Measurements from ENCODE around the gene CACNA1C. TPM values are rescaled to one million over a fixed set of nuclear protein-coding genes. Genes with fewer than 3 reads are reported as not detected.

CACNA1C gene
- total RNA-seq, 4 donors from 2014 or later = 2.0 to 4.2 (median 2.5) TPM

DNA sequence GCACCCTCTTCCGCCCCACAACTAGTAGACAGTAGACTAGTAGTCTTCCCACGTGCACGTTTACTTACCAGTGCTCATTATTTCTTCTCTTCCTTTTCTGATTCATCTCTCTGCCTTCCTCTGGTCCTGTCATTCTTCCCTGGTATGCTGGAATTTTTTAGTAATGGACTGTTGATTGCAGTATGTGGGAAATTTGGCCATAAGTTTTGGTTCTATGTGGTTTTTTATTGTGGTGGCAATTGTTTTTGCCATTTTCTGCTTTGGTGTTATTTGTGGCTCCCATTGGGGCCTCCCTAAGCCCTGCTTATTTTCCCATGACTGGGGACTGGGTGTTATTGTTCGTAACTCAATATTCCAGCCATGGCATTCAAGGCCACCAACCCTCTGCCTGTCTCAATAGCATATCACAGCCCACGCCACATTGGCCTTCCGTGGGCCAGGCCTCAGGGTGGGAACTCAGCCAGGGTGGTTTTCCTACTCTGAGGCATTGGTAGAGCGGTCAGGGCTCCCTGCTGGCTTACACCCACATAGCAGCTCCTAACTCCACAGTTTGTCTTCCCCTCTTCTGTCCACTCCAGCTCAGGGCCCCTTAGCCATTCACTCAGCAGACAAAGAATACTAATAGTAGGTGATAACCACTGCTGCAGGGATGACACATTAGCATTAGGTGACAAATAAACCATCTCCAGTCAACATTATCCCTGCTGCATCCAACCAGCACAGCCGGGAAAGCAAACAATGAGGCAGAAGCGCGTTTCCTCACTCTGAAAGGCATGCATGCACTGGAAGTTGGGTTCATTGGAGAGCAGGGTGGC, 321.5 kb downstream of the CACNA1C start:
- no peak for DNase-seq
- Histone ChIP-seq H3K4me1 (no peaks in the 10 kb centered on the region), H3K9me3 (no peaks in the 10 kb centered on the region), H3K4me3 (replicated peaks in 1 of 3) (no peak overlapping the region), H3K27ac (no peak overlapping the region), H3K27me3 (no peaks in the 10 kb centered on the region), H3K36me3 (no peaks in the 10 kb centered on the region)
- TF ChIP-seq, protein P1, sequence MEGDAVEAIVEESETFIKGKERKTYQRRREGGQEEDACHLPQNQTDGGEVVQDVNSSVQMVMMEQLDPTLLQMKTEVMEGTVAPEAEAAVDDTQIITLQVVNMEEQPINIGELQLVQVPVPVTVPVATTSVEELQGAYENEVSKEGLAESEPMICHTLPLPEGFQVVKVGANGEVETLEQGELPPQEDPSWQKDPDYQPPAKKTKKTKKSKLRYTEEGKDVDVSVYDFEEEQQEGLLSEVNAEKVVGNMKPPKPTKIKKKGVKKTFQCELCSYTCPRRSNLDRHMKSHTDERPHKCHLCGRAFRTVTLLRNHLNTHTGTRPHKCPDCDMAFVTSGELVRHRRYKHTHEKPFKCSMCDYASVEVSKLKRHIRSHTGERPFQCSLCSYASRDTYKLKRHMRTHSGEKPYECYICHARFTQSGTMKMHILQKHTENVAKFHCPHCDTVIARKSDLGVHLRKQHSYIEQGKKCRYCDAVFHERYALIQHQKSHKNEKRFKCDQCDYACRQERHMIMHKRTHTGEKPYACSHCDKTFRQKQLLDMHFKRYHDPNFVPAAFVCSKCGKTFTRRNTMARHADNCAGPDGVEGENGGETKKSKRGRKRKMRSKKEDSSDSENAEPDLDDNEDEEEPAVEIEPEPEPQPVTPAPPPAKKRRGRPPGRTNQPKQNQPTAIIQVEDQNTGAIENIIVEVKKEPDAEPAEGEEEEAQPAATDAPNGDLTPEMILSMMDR (IDR thresholded peaks at IDR 0.05) = no peak
- TF ChIP-seq POLR2A (IDR thresholded peaks at IDR 0.05) = no peak
- 97% methylated on average over 10 of the region's 10 CpGs for WGBS, 2 donors
- intact Hi-C loops (cut with DNase I) = no loop called here

DNA sequence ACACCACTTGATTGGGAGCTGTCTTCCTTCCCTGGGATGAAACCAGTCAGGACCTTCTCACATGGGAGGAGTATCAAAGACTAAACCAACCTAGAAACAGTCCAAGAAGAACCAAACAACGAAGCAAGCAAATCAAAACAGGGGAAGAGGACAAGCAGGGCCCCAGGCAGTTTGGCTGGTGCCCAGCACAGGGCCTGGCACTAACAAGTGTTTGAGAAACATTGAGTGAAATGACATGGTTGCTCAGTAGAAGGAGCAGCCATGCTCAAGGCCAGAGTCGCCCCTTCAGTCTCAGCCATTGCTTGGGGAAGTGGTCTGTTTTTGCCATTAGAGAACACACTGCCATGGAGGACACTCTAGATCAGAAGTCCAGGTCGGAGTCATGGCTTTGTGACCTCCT, 323.1 kb downstream of the CACNA1C start:
- H3K27ac ChIP-seq = no peak overlapping the region
- no peaks in the 10 kb centered on the region for H3K9me3 ChIP-seq
- TF ChIP-seq, protein P1 (IDR thresholded peaks at IDR 0.05) = no peak
- TF ChIP-seq POLR2A (IDR thresholded peaks at IDR 0.05) = no peak
- DNase-seq = no peak
- no peaks in the 10 kb centered on the region for H3K36me3 ChIP-seq
- no peaks in the 10 kb centered on the region for H3K4me1 ChIP-seq
- intact Hi-C loops (cut with DNase I) = no loop called here
- 82 to 89% methylated on average over 3 of the region's 3 CpGs for WGBS, 2 donors
- H3K4me3 ChIP-seq (replicated peaks in 1 of 3) = no peak overlapping the region
- no peaks in the 10 kb centered on the region for H3K27me3 ChIP-seq

DNA sequence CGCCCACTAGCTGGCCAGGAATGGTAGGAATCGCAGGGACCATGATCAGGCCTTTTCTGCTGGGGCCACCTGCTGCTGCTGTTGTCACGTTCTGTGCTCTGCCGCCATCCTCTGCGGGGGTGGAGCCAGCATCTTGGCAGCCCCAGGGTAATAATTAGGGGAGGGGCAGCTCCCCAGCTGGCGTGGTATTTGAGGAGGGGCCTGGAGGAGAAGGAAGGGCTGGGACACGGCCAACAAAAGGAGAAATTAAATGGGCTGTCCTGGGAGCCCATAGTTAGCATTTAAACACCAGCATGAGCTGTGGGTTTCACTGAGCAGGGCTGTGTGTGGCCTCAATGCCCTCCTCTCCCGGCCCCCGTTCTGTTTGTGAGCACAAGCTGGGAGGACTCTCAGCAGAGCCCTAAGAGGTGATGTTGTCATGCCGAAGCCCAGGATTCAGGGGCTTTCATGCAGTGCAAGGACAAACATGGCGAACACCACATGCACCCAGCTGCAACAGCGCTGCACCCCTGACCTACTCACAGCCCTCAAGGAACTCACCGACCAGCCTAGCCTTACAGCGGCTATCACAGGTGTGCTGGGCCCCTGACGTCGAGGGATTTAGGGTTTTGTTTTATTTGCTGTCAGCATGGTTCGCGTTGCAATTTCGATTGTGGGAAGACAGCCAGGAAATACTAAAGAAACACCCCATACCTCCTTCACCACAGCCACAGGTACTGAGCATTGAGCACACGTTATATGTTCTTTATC, 324.3 kb downstream of the CACNA1C start:
- Histone ChIP-seq H3K4me1 (no peaks in the 10 kb centered on the region), H3K27ac (no peak overlapping the region), H3K36me3 (no peaks in the 10 kb centered on the region), H3K4me3 (replicated peaks in 1 of 3) (no peak overlapping the region), H3K27me3 (no peaks in the 10 kb centered on the region), H3K9me3 (no peaks in the 10 kb centered on the region)
- TF ChIP-seq, protein P1 (IDR thresholded peaks at IDR 0.05) = no peak
- intact Hi-C loops (cut with DNase I) = no loop called here
- DNase-seq = no peak
- WGBS, 2 donors = 61 to 62% methylated on average over 19 to 20 of the region's 20 CpGs

DNA sequence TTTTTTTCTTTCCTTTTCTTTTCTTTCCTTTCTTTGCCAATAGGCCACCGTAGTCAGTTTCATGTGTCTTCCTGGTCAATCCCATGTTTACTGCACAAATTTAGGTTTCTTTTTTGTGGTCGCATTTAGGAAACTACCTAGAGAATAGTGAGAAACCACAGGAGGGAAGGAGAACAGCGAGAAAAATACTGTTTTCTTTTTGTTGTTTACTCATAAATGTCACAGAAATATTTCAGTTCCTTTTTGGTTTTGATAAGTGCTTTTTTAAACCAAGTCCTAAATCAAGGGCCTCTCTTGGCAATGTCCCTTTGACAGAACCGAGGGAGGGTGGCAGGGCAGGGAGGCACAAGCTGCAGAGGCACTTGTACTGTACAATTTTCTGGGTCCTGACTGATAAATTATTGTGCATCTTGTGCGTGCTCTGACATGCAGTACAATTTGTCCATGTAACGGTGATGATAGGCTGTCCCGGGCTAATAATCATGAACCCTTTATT, 326.1 kb downstream of the CACNA1C start:
- Histone ChIP-seq H3K9me3 (no peaks in the 10 kb centered on the region), H3K4me3 (replicated peaks in 1 of 3) (no peak overlapping the region), H3K27me3 (no peaks in the 10 kb centered on the region), H3K27ac (no peak overlapping the region), H3K36me3 (no peaks in the 10 kb centered on the region), H3K4me1 (peaks cover 0 to 2% of the 10 kb centered on the region in 2 donors)
- no peak for TF ChIP-seq POLR2A (IDR thresholded peaks at IDR 0.05)
- TF ChIP-seq, protein P1 (IDR thresholded peaks at IDR 0.05) = no peak
- intact Hi-C loops (cut with DNase I) = no loop called here
- no peak for DNase-seq
- 84% methylated on average over 7 of the region's 7 CpGs for WGBS, 2 donors

DNA sequence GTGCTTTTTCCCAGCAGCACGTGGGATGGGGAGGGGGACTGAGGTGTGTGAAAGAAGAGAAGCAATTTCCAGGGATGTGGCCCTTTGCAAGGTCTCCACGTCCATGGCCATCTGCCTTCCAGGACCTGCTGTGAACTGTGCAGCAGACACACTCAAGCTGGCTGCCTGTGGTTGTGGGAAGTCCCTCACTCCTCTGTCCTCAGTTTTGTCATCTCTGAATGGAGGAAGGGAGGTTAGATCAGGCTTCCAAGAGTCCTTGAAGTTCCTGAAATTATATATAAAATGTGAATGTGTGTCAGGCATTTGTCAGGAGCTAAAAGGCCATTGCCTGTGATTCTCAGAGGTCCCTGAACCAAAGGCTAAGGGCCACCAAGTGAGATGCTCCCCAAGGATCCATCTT, 328.2 kb downstream of the CACNA1C start:
- WGBS, 2 donors = 86 to 93% methylated on average over 1 to 2 of the region's 2 CpGs

More for the DNA sequence above, 328.2 kb downstream of the CACNA1C start:
- intact Hi-C loops (cut with DNase I) = no loop called here
- H3K4me1 ChIP-seq = peaks cover 0 to 2% of the 10 kb centered on the region in 2 donors
- H3K9me3 ChIP-seq = no peaks in the 10 kb centered on the region
- H3K27ac ChIP-seq = no peak overlapping the region
- no peaks in the 10 kb centered on the region for H3K36me3 ChIP-seq
- TF ChIP-seq, protein P1 (IDR thresholded peaks at IDR 0.05) = no peak
- TF ChIP-seq POLR2A (IDR thresholded peaks at IDR 0.05) = no peak
- DNase-seq = no peak
- H3K27me3 ChIP-seq = no peaks in the 10 kb centered on the region
- no peak overlapping the region for H3K4me3 ChIP-seq (replicated peaks in 1 of 3)
